HL-60 (cell line): ENCODE measurements around the gene ERCC2.

Experiments
- GABPA ChIP-seq: IDR thresholded peaks from 2 replicates; pipeline ENCODE4 v1.6.1; 2012; ENCODE audit warnings: low read depth
- POLR2AphosphoS5 ChIP-seq: IDR thresholded peaks from 2 replicates; pipeline ENCODE4 v1.6.1; 2012; ENCODE audit warnings: low read depth
- TF ChIP-seq, protein P1 (sequence below): IDR thresholded peaks from one replicate; pipeline ENCODE4 v1.5.1; 2011; ENCODE audit warnings: low read length, control low read depth, inconsistent platforms; ENCODE audit not compliant: insufficient read depth
- TF ChIP-seq, protein P2 (sequence below): IDR thresholded peaks from 2 replicates; pipeline ENCODE4 v1.6.1; 2012; ENCODE audit warnings: low read depth; ENCODE audit not compliant: insufficient replicate concordance

DNA sequence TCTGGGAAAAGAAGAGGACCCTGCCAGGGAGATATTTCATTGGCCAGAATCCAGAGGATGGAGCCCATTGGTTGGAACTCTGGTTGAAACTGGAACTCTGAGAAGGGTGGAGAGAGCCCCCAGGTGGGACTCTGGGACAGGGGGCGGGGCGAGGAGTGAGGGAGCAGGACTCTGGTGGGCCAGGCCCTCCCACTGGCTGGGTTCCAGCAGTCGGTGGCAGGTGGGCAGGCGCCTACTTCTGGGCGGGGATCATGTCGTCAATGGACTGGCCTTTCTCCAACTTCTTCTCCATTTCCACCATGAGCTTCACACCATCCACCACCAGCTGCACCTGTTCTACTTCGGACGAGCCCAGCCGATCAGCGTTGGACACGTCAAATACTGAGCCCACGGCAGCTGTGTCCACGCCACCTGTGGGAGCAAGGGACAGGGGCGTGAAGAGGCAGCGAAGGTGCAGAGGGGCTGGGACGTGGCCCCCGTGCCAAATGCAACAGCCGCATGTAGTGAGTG, 63.8 kb downstream of the ERCC2 start:
- no peak for TF ChIP-seq POLR2AphosphoS5
- TF ChIP-seq, protein P1, sequence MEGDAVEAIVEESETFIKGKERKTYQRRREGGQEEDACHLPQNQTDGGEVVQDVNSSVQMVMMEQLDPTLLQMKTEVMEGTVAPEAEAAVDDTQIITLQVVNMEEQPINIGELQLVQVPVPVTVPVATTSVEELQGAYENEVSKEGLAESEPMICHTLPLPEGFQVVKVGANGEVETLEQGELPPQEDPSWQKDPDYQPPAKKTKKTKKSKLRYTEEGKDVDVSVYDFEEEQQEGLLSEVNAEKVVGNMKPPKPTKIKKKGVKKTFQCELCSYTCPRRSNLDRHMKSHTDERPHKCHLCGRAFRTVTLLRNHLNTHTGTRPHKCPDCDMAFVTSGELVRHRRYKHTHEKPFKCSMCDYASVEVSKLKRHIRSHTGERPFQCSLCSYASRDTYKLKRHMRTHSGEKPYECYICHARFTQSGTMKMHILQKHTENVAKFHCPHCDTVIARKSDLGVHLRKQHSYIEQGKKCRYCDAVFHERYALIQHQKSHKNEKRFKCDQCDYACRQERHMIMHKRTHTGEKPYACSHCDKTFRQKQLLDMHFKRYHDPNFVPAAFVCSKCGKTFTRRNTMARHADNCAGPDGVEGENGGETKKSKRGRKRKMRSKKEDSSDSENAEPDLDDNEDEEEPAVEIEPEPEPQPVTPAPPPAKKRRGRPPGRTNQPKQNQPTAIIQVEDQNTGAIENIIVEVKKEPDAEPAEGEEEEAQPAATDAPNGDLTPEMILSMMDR = no peak
- TF ChIP-seq, protein P2, sequence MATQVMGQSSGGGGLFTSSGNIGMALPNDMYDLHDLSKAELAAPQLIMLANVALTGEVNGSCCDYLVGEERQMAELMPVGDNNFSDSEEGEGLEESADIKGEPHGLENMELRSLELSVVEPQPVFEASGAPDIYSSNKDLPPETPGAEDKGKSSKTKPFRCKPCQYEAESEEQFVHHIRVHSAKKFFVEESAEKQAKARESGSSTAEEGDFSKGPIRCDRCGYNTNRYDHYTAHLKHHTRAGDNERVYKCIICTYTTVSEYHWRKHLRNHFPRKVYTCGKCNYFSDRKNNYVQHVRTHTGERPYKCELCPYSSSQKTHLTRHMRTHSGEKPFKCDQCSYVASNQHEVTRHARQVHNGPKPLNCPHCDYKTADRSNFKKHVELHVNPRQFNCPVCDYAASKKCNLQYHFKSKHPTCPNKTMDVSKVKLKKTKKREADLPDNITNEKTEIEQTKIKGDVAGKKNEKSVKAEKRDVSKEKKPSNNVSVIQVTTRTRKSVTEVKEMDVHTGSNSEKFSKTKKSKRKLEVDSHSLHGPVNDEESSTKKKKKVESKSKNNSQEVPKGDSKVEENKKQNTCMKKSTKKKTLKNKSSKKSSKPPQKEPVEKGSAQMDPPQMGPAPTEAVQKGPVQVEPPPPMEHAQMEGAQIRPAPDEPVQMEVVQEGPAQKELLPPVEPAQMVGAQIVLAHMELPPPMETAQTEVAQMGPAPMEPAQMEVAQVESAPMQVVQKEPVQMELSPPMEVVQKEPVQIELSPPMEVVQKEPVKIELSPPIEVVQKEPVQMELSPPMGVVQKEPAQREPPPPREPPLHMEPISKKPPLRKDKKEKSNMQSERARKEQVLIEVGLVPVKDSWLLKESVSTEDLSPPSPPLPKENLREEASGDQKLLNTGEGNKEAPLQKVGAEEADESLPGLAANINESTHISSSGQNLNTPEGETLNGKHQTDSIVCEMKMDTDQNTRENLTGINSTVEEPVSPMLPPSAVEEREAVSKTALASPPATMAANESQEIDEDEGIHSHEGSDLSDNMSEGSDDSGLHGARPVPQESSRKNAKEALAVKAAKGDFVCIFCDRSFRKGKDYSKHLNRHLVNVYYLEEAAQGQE = no peak
- TF ChIP-seq GABPA = no peak
